Measurements from ENCODE around the gene C1orf185. TPM values are rescaled to one million over a fixed set of nuclear protein-coding genes. Genes with fewer than 3 reads are reported as not detected.
"Not testable (repeated sequence)": the region's sequence is repeated elsewhere in the genome, so short reads cannot be mapped to it uniquely, and the experiment has no call there.

The C1orf185 gene
- total RNA-seq, 2 experiments from 2014 or later, result not detected

DNA sequence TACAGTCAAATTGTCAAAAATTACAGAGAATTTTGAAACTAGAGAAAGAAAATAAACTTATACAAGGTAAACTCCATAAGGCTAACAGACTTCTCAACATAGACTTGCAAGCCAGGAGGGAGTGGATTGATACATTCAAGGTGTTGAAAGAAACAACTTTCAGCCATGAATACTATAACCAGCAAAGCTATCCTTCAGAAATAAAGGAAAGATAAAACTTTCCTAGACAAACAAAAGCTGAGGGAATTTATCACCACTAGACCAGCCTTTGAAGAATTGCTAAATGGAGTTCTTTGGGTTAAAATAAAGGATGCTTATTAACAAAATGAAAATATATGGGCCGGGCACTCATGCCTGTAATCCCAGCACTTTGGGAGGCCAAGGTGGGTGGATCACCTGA is 52.7 kb downstream of the C1orf185 start:
- CTCF ChIA-PET, result interaction anchor here (1.5 kb wide), 1 partner anchor 34 kb away, joined by 6 read pairs; no protein-coding TSS in a partner anchor
- Mint-ChIP-seq H3K27ac (no peak overlapping the region), H3K36me3 (ENCODE audit: low read depth) (no peaks in the 10 kb centered on the region), H3K27me3 (ENCODE audit: low read depth) (peaks cover 1% of the 10 kb centered on the region), H3K4me1 (ENCODE audit: low read depth) (peaks cover 5% of the 10 kb centered on the region), H3K9me3 (peaks cover 11% of the 10 kb centered on the region), H3K4me3 (no peak overlapping the region)
- intact Hi-C loops (cut with micrococcal nuclease), result no loop called here
- no peak for DNase-seq

DNA sequence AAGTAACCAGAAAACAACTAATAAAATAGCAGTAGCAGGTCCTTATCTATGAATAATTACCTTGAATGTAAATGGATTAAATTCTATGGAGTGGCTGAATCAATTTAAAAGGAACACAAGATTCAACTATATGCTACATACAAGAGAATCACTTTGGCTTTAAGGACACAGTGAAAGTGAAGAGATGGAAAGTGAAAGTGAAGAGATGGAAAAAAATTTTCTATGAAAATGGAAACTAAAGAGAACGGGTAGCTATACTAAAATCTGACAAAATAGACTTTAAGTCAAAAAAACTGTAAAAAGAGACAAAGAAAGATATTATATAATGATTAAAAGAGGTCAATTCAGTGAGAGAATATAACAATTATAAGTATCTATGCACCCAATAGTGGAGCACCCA is 54.7 kb downstream of the C1orf185 start:
- peaks cover 5% of the 10 kb centered on the region for H3K4me1 Mint-ChIP-seq (ENCODE audit: low read depth)
- peaks cover 11% of the 10 kb centered on the region for H3K9me3 Mint-ChIP-seq
- H3K36me3 Mint-ChIP-seq (ENCODE audit: low read depth), result no peaks in the 10 kb centered on the region
- CTCF ChIA-PET, result interaction anchor here (0.6 to 1.3 kb wide), 2 partner anchors 31 to 382 kb away, joined by 3 read pairs; no protein-coding TSS in a partner anchor
- H3K27ac Mint-ChIP-seq, result no peak overlapping the region
- DNase-seq, result no peak
- H3K27me3 Mint-ChIP-seq (ENCODE audit: low read depth), result peaks cover 1% of the 10 kb centered on the region
- intact Hi-C loops (cut with micrococcal nuclease), result no loop called here
- no peak overlapping the region for H3K4me3 Mint-ChIP-seq

DNA sequence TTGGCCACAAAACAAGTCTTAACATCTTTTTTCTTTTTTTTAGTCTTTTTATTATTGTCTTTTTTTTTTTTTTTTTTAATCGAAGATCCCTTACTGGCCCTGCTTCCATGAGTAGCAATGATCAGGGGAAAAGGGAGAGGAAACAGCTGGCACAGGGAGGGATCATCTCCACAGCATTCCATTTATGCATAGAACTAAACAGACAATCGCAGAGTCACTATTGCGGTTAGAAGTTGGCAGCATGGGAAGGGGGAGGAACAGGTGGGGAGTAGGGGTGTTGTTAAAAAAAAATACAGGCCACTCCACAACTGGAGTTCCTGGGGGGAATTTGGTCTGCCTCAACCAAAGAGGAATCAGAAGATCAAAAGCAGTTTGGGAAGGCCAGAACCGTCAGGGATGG is 55.4 kb downstream of the C1orf185 start:
- H3K4me3 Mint-ChIP-seq, result no peak overlapping the region
- peaks cover 5% of the 10 kb centered on the region for H3K4me1 Mint-ChIP-seq (ENCODE audit: low read depth)
- intact Hi-C loops (cut with micrococcal nuclease), result no loop called here
- no peaks in the 10 kb centered on the region for H3K27me3 Mint-ChIP-seq (ENCODE audit: low read depth)
- H3K36me3 Mint-ChIP-seq (ENCODE audit: low read depth), result no peaks in the 10 kb centered on the region
- H3K9me3 Mint-ChIP-seq, result peaks cover 11% of the 10 kb centered on the region
- H3K27ac Mint-ChIP-seq, result no peak overlapping the region
- no peak for DNase-seq
- CTCF ChIA-PET, result interaction anchor here (0.6 to 1.3 kb wide), 2 partner anchors 31 to 383 kb away, joined by 3 read pairs; no protein-coding TSS in a partner anchor

DNA sequence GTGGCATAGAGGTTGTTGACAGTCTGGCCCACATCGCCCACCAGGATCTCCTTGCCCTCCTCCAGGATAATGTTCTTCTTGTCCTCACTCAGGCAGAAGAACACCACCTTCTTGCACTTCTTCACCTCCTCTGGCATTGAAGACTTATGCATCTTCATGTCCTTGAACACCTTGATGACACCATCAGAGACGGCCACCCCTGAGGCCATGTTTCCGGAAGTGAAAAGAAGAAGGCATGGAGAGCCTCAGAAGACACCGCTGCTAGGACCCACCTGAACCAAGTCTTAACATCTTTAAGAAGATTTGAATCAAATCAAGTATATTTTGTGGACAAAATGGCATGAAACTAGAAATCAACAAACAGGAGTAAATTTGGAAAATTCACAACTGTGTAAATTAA is 56.2 kb downstream of the C1orf185 start:
- Mint-ChIP-seq H3K27ac (no peak overlapping the region), H3K36me3 (ENCODE audit: low read depth) (no peaks in the 10 kb centered on the region), H3K27me3 (ENCODE audit: low read depth) (no peaks in the 10 kb centered on the region), H3K4me3 (no peak overlapping the region), H3K9me3 (peaks cover 11% of the 10 kb centered on the region), H3K4me1 (ENCODE audit: low read depth) (peaks cover 5% of the 10 kb centered on the region)
- intact Hi-C loops (cut with micrococcal nuclease), result no loop called here
- no peak for DNase-seq
- CTCF ChIA-PET, result no interaction called here

DNA sequence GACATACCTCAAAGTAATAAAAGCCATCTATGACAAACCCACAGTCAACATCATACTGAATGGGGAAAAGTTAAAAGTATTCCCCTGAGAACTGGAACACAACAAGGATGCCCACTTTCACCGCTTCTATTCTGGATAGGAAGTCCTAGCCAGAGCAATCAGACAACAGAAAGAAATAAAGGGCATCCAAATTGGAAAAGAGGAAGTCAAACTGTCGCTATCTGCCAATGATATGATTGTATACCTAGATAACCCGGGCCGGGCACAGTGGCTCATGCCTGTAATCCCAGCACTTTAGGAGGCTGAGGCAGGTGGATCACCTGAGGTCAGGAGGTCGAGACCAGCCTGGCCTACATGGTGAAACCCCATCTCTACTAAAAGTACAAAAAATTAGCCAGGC is 60.5 kb downstream of the C1orf185 start:
- H3K9me3 Mint-ChIP-seq; H3K4me1 Mint-ChIP-seq (ENCODE audit: low read depth); H3K27me3 Mint-ChIP-seq (ENCODE audit: low read depth); DNase-seq; H3K4me3 Mint-ChIP-seq; CTCF ChIA-PET; H3K36me3 Mint-ChIP-seq (ENCODE audit: low read depth); H3K27ac Mint-ChIP-seq; intact Hi-C loops (cut with micrococcal nuclease): not testable (repeated sequence)

DNA sequence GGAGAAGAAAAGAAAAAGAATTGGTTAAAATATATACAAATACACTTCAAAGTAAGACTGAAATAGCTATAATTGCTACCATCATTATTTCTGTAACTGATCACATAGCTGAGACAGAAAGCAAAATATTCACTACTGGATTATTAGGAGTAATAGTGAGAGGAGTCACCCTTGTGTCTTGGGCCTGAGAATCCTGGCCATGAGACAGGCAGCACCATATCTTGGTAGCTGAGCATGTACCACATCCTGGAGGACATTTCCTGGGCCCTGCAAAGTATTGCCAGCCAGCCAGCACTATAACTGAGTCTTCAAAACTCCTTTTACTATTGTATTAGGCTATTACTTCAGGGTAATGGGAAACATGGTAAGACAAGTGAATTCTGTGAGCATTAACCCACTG is 63.5 kb downstream of the C1orf185 start:
- H3K27me3 Mint-ChIP-seq (ENCODE audit: low read depth), result no peaks in the 10 kb centered on the region
- H3K36me3 Mint-ChIP-seq (ENCODE audit: low read depth), result no peaks in the 10 kb centered on the region
- H3K4me1 Mint-ChIP-seq (ENCODE audit: low read depth), result peaks cover 5% of the 10 kb centered on the region
- no peaks in the 10 kb centered on the region for H3K9me3 Mint-ChIP-seq
- no peak for DNase-seq
- H3K27ac Mint-ChIP-seq, result no peak overlapping the region
- intact Hi-C loops (cut with micrococcal nuclease), result no loop called here
- CTCF ChIA-PET, result no interaction called here
- no peak overlapping the region for H3K4me3 Mint-ChIP-seq

DNA sequence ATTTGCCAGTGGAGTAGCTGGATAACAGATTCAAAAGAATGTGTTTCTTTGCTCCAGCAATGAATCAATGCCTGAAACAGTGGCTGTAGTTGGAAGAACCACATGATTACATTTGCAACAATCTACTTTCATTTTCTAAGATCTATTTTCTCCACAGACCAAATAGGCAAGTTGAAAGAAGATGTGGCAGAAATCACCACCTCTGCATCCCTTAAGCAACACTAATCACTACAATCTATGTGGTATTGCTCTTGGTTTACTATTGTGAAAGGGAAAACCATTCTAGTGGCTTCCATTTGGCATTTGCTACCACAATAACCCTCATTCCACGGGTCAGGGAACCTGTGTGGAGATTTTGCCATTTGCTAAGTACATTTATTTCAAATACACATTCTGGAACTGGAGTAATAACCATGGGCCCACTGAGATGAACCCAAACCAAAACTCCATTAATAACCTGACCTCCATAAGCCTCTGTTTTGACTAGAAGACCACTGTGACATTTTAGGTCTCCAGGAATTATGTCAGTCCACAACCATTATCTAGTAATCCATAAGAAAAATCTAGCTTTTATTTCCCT is 66.3 kb downstream of the C1orf185 start:
- H3K36me3 Mint-ChIP-seq (ENCODE audit: low read depth), result no peaks in the 10 kb centered on the region
- H3K4me3 Mint-ChIP-seq, result no peak overlapping the region
- peaks cover 8% of the 10 kb centered on the region for H3K4me1 Mint-ChIP-seq (ENCODE audit: low read depth)
- DNase-seq, result no peak
- H3K9me3 Mint-ChIP-seq, result no peaks in the 10 kb centered on the region
- CTCF ChIA-PET, result interaction anchor here (1.9 kb wide), 1 partner anchor 21 kb away, joined by 8 read pairs; no protein-coding TSS in a partner anchor
- intact Hi-C loops (cut with micrococcal nuclease), result no loop called here
- H3K27me3 Mint-ChIP-seq (ENCODE audit: low read depth), result no peaks in the 10 kb centered on the region
- H3K27ac Mint-ChIP-seq, result no peak overlapping the region

DNA sequence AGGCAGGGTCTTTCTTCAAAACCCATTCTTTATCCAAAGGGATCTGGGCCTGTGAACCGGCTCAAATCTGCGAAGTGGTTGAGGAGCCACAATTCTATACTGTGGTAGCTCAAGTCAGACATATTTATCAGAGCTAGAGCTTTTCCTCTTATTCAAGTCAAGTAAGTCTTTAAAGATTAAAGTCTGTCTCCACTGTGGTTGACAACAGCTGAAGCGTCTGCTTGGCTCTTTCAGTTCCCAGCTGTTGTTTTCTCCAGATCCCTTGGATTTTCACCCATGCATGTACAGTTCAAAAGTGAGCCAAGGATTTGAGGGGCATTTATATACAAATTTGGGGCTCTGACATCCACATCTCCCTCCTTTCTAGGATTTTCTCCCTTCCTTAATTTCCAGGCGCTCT is 66.9 kb downstream of the C1orf185 start:
- intact Hi-C loops (cut with micrococcal nuclease), result no loop called here
- H3K4me1 Mint-ChIP-seq (ENCODE audit: low read depth), result peaks cover 8% of the 10 kb centered on the region
- CTCF ChIA-PET, result interaction anchor here (1.9 kb wide), 1 partner anchor 20 kb away, joined by 8 read pairs; no protein-coding TSS in a partner anchor

DNA sequence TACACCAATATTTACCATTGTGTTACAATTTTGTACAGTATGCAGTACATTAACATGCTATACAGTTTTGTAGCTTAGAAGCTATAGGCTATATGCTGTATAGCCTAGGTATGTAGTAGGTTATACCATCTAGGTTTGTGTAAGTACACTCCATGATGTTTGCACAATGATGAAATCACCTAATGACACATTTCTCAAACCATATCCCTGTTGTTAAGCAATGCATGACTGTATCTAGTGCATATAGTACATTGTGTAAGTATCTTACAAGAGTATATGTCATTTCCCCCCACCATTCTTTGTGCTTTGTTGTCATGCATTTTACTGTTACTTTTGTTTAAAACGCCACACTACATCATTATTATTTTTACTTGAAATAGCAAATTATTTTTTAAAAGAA is 68.3 kb downstream of the C1orf185 start:
- H3K4me1 Mint-ChIP-seq (ENCODE audit: low read depth), result peaks cover 8% of the 10 kb centered on the region
- no peak overlapping the region for H3K27ac Mint-ChIP-seq
- no peaks in the 10 kb centered on the region for H3K9me3 Mint-ChIP-seq
- H3K4me3 Mint-ChIP-seq, result no peak overlapping the region
- intact Hi-C loops (cut with micrococcal nuclease), result no loop called here
- DNase-seq, result no peak
- H3K27me3 Mint-ChIP-seq (ENCODE audit: low read depth), result peaks cover 5% of the 10 kb centered on the region
- CTCF ChIA-PET, result interaction anchor here (1.9 kb wide), 1 partner anchor 19 kb away, joined by 8 read pairs; no protein-coding TSS in a partner anchor
- no peaks in the 10 kb centered on the region for H3K36me3 Mint-ChIP-seq (ENCODE audit: low read depth)

More for the DNA sequence above, 66.9 kb downstream of the C1orf185 start:
- H3K9me3 Mint-ChIP-seq, result no peaks in the 10 kb centered on the region
- peaks cover under 1% of the 10 kb centered on the region for H3K27me3 Mint-ChIP-seq (ENCODE audit: low read depth)
- no peak for DNase-seq
- no peak overlapping the region for H3K4me3 Mint-ChIP-seq
- H3K27ac Mint-ChIP-seq, result no peak overlapping the region
- H3K36me3 Mint-ChIP-seq (ENCODE audit: low read depth), result no peaks in the 10 kb centered on the region

DNA sequence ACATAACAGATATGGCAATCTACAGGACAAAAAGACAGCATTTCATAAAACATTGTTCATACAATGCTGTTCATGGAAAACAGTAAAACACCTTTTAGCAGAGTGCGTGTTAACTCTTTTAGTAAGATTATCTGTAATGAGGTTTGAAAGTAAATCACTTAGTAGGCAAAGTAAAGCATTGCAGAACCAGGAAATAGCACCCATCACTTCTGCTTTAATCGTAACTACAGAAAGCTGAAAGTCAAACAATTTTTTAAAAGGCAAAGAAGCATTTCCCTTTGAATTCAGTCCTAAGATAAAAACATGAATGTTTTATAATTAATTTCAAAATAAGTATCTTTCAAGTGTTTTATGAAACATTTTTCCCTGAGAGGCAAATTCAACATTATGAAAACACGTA is 70.8 kb downstream of the C1orf185 start:
- CTCF ChIA-PET, result no interaction called here
- no peak for DNase-seq
- intact Hi-C loops (cut with micrococcal nuclease), result no loop called here
- Mint-ChIP-seq H3K4me3 (no peak overlapping the region), H3K27me3 (ENCODE audit: low read depth) (peaks cover 12% of the 10 kb centered on the region), H3K9me3 (no peaks in the 10 kb centered on the region), H3K36me3 (ENCODE audit: low read depth) (no peaks in the 10 kb centered on the region), H3K27ac (no peak overlapping the region), H3K4me1 (ENCODE audit: low read depth) (peaks cover 7% of the 10 kb centered on the region)

DNA sequence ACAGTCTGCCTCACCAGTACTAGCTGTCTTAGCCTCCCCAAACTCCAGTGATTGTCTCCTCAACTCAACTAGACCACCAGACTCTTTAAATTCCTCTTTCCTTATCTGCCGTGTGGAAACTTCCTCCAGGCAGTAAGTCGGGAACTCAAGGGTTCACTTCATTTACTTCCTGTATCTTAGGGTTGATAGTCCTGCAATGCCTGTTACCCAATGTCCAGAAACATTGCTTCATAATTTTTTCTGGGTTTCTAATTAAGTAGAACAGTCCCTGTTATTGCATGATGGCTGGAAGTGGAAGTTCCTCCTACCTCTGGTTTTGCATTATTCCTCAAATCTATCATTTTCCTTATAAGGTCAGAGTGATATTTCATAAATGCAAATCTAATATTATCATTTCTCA is 73.2 kb downstream of the C1orf185 start:
- CTCF ChIA-PET, result interaction anchor here (2.0 kb wide), 1 partner anchor 13 kb away, joined by 8 read pairs; no protein-coding TSS in a partner anchor
- peaks cover 2% of the 10 kb centered on the region for H3K4me1 Mint-ChIP-seq (ENCODE audit: low read depth)
- no peaks in the 10 kb centered on the region for H3K36me3 Mint-ChIP-seq (ENCODE audit: low read depth)
- peaks cover 12% of the 10 kb centered on the region for H3K27me3 Mint-ChIP-seq (ENCODE audit: low read depth)
- no peak overlapping the region for H3K27ac Mint-ChIP-seq
- no peaks in the 10 kb centered on the region for H3K9me3 Mint-ChIP-seq
- H3K4me3 Mint-ChIP-seq, result no peak overlapping the region
- no peak for DNase-seq
- intact Hi-C loops (cut with micrococcal nuclease), result no loop called here

DNA sequence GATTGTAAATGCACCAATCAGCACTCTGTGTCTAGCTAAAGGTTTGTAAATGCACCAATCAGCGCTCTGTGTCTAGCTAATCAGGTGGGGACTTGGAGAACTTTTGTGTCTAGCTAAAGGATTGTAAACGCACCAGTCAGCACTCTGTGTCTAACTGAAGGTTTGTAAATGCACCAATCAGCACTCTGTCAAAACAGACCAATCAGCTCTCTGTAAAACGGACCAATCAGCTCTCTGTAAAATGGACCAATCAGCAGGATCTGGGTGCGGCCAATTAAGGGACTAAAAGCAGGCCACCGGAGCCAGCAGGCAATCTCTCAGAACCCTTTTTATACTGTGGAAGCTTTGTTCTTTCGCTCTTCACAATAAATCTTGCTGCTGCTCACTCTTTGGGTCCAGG is 76.0 kb downstream of the C1orf185 start:
- H3K4me1 Mint-ChIP-seq (ENCODE audit: low read depth); H3K36me3 Mint-ChIP-seq (ENCODE audit: low read depth); intact Hi-C loops (cut with micrococcal nuclease); H3K9me3 Mint-ChIP-seq; H3K27ac Mint-ChIP-seq; H3K4me3 Mint-ChIP-seq; DNase-seq: not testable (repeated sequence)
- CTCF ChIA-PET, result interaction anchor here (0.6 kb wide), 1 partner anchor 114 kb away, joined by 3 read pairs; no protein-coding TSS in a partner anchor
- H3K27me3 Mint-ChIP-seq (ENCODE audit: low read depth), result peaks cover 12% of the 10 kb centered on the region

DNA sequence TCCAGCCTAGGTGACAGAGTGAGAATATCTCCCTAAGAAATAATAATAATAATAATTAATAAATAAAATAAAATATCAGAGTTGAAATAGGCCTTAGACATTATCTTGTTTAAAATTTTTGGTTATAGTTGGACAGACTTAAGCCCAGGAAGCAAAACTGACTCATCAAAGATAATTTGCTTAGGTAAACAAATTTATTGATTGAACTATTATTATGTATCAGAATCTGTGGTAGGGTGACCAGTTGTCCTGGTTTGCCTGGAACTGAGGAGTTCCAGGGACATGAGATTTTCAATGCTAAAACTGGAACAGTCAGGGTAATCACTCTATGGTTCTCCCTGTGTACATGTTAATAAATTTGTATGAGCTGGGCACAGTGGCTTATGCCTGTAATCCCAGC is 86.2 kb downstream of the C1orf185 start:
- no peaks in the 10 kb centered on the region for H3K9me3 Mint-ChIP-seq
- no peaks in the 10 kb centered on the region for H3K36me3 Mint-ChIP-seq (ENCODE audit: low read depth)
- no peaks in the 10 kb centered on the region for H3K4me1 Mint-ChIP-seq (ENCODE audit: low read depth)
- CTCF ChIA-PET, result interaction anchor here (0.9 to 5.9 kb wide), 19 partner anchors 8 to 413 kb away, joined by 3 to 70 read pairs (median 7); no protein-coding TSS in a partner anchor
- no peaks in the 10 kb centered on the region for H3K27me3 Mint-ChIP-seq (ENCODE audit: low read depth)
- no peak for DNase-seq
- no peak overlapping the region for H3K4me3 Mint-ChIP-seq
- no peak overlapping the region for H3K27ac Mint-ChIP-seq
- intact Hi-C loops (cut with micrococcal nuclease), result loop anchor here (5.0 kb wide), 1 partner anchor 211 kb away; no protein-coding TSS in a partner anchor

Data from activated naive CD4-positive, alpha-beta T cell treated with anti-CD3 and anti-CD28 coated beads for 36 hours (primary cell).